Forelimb muscle (tissue), 1 donor: ENCODE data around the gene PTPN6. TPM values are rescaled to one million over a fixed set of nuclear protein-coding genes. Genes with fewer than 3 reads are reported as not detected.

Experiments used
- DNase-seq: peaks from one replicate; pipeline ENCODE4 v3.0.0-alpha.2; 2013; ENCODE audit warnings: low read depth
- polyA plus RNA-seq: library from polyadenylated mRNA; unstranded; fragments of 120-200 nt; gene quantifications from one replicate; pipeline ENCODE4 v1.2.1, GENCODE V29; 2013; ENCODE audit not compliant: insufficient read length

Gene PTPN6
- polyA plus RNA-seq, 1 donor: 5.0 TPM

- DNase-seq: no peak
Observed at GRCh38 chr12:6970096-6970527, 19.0 kb downstream of the PTPN6 start.

GRCh38 chr12:6974180-6974579 lies 23.0 kb downstream of the PTPN6 start:
- DNase-seq: no peak

GRCh38 chr12:6975297-6976032 lies 24.3 kb downstream of the PTPN6 start:
- DNase-seq: no peak

- DNase-seq: no peak
Observed at GRCh38 chr12:6977653-6978052, 26.5 kb downstream of the PTPN6 start.

- DNase-seq: no peak
Observed at GRCh38 chr12:6978188-6978587, 27.0 kb downstream of the PTPN6 start.

- DNase-seq: no peak
Observed at GRCh38 chr12:6978611-6979011, 27.5 kb downstream of the PTPN6 start.

GRCh38 chr12:6979021-6979420 lies 27.9 kb downstream of the PTPN6 start:
- DNase-seq: no peak

GRCh38 chr12:6979453-6979852 lies 28.3 kb downstream of the PTPN6 start:
- no peak for DNase-seq

- no peak for DNase-seq
Observed at GRCh38 chr12:6980075-6980474, 28.9 kb downstream of the PTPN6 start.

- no peak for DNase-seq
Observed at GRCh38 chr12:6980740-6981139, 29.6 kb downstream of the PTPN6 start.

GRCh38 chr12:6981152-6982052 lies 30.2 kb downstream of the PTPN6 start:
- DNase-seq: no peak

GRCh38 chr12:6982532-6982931 lies 31.4 kb downstream of the PTPN6 start:
- DNase-seq: no peak

GRCh38 chr12:6987956-6988553 lies 36.9 kb downstream of the PTPN6 start:
- no peak for DNase-seq

- DNase-seq: no peak
Observed at GRCh38 chr12:6996040-6996441, 44.9 kb downstream of the PTPN6 start.

GRCh38 chr12:6998715-6999451 lies 47.7 kb downstream of the PTPN6 start:
- no peak for DNase-seq

- no peak for DNase-seq
Observed at GRCh38 chr12:7001921-7002591, 50.9 kb downstream of the PTPN6 start.

GRCh38 chr12:7004287-7004803 lies 53.2 kb downstream of the PTPN6 start:
- DNase-seq: no peak

GRCh38 chr12:7004840-7005239 lies 53.7 kb downstream of the PTPN6 start:
- DNase-seq: no peak

- DNase-seq: no peak
Observed at GRCh38 chr12:7005311-7005710, 54.2 kb downstream of the PTPN6 start.

GRCh38 chr12:7006639-7007038 lies 55.5 kb downstream of the PTPN6 start:
- no peak for DNase-seq

- DNase-seq: no peak
Observed at GRCh38 chr12:7008864-7009263, 57.7 kb downstream of the PTPN6 start.
